SH-SY5Y (cell line): ENCODE results near the gene USP37.

Experiments used
- GATA2 ChIP-seq: IDR thresholded peaks from 2 replicates; pipeline ENCODE4 v1.6.1; 2011; ENCODE audit warnings: mild to moderate bottlenecking, low read depth, low read length
- GATA3 ChIP-seq: IDR thresholded peaks from 2 replicates; pipeline ENCODE4 v1.6.1; 2011; ENCODE audit warnings: low read depth, mild to moderate bottlenecking, low read length, moderate library complexity

DNA sequence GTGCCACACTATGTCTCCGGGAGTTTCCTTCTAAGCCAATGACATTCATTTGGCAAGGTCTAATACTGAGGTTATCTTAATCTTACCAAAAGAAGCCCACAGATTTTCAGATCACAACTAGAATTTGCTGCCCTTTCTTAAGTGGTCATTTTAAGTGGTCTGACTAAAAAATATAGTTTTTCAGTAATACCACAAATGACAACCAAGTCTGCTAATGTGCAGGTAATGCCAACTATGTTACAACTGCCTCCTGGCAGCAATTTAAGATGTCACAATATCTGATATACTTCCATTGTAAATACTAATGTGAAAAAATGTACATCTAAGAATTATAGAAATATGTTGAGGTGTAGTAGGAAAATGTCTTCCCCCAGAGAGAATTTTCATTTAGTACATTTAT is 49.3 kb downstream of the USP37 start:
- TF ChIP-seq GATA3 (no peak), GATA2 (no peak)
